H7 (cell line): ENCODE data around the gene FAM163A. TPM values are rescaled to one million over a fixed set of nuclear protein-coding genes. Genes with fewer than 3 reads are reported as not detected.

Source experiments
- DNase-seq: peaks from one replicate; pipeline ENCODE4 v3.0.0; 2012
- H3K27me3 ChIP-seq: 2 replicates; pipeline ENCODE4 v1.6.0; 2011; ENCODE audit warnings: mild to moderate bottlenecking, low read length; ENCODE audit not compliant: control insufficient read depth, insufficient read depth
- H3K36me3 ChIP-seq: replicated peaks from 2 replicates; pipeline ENCODE4 v1.5.1; 2011; ENCODE audit warnings: low read length; ENCODE audit not compliant: control insufficient read depth, insufficient read depth
- H3K4me3 ChIP-seq: 2 replicates; pipeline ENCODE4 v1.5.1; 2011; ENCODE audit warnings: low read depth, mild to moderate bottlenecking, control low read depth, low read length, moderate library complexity; ENCODE audit not compliant: insufficient read depth
- total RNA-seq: library from RNA; depleted of rRNA; stranded (reverse); fragments of >200 nt; shearing (Covaris generic); gene quantifications from 2 replicates; pipeline ENCODE4 v1.2.3, GENCODE V29; 2014

The FAM163A gene
- total RNA-seq, 1 experiment from 2014 or later = 0.10 TPM

DNA sequence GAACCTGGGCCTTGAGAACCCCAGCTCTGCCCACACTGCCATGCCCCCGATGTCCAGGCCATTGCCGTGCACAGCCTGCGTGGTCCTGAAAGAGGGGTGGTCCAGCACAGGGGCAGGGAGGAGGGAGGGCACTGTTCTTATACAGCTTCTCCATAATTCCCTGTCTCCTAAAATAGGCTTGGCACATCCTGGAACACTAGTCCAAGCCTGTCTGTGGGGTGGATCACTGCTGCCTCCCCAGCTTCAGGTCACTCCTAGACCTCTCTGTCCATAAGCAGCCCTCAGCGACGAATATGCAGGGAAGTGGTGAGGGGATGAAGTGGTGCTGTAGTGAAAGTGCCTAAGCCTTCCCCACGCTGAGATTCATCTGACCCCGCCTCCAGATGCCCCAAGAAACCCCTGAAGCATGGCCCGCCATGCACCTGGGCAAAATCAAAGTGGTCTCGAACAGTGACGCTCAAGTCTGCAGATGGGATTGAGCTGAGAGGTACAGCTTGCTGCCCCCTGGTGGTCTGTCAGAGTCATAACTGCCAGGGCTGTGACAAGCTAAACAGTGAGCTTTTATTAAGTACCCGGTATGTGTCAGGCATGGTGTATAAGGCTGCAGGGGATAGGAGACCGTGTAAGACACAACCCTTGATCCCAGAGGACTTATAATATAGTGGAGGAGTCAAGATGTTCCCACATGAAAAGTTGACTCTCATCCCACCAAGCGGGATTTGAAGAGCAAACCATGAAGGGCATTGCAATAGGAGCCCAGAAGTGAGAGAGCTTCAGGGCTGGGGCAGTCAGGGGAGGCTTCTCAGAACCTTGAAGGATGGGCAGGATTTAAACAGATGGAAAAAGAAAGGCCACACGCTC is 66.6 kb downstream of the FAM163A start:
- DNase-seq = peak; percentile 87
- Histone ChIP-seq H3K4me3 (no peak overlapping the region), H3K36me3 (no peaks in the 10 kb centered on the region), H3K27me3 (peaks cover 5% of the 10 kb centered on the region; the same call in 1 of the 2 replicates)

DNA sequence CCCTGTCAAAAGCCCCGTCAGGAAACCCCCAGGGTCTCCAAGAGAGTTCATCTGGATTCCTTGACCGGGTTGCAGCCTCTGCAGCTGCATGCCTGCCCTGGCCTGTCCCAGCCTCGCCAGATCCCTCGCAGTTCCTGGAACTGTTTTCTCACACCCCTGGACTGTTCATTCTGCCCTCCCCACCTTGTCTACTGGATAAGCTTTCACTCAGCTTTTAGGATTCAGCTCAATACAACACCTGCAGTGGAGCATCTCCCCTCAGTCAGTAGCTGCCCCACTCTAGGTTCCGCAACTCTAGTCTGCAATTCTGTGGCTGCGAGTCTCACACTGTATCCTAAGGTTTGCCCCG is 67.2 kb downstream of the FAM163A start:
- no peaks in the 10 kb centered on the region for H3K36me3 ChIP-seq
- no peak overlapping the region for H3K4me3 ChIP-seq
- DNase-seq = no peak
- peaks cover 9% of the 10 kb centered on the region for H3K27me3 ChIP-seq

GRCh38 chr1:179812501-179813292 is 69.6 kb downstream of the FAM163A start:
- DNase-seq = no peak
- no peak overlapping the region for H3K4me3 ChIP-seq
- peaks cover 17% of the 10 kb centered on the region for H3K27me3 ChIP-seq
- no peaks in the 10 kb centered on the region for H3K36me3 ChIP-seq

- peak overlapping the region; percentile 44 for H3K4me3 ChIP-seq
- H3K27me3 ChIP-seq = peaks cover 17% of the 10 kb centered on the region
Measured at GRCh38 chr1:179813626-179814545, 70.8 kb downstream of the FAM163A start.

GRCh38 chr1:179814546-179814838 is 71.4 kb downstream of the FAM163A start:
- Histone ChIP-seq H3K4me3 (peak overlapping the region; percentile 44), H3K36me3 (no peaks in the 10 kb centered on the region), H3K27me3 (peaks cover 17% of the 10 kb centered on the region)
- DNase-seq = peak; percentile 83

More at GRCh38 chr1:179813626-179814545, 70.8 kb downstream of the FAM163A start:
- DNase-seq = peak; percentile 54
- H3K36me3 ChIP-seq = no peaks in the 10 kb centered on the region

GRCh38 chr1:179815641-179816040 is 72.5 kb downstream of the FAM163A start:
- Histone ChIP-seq H3K27me3 (peaks cover 17% of the 10 kb centered on the region), H3K36me3 (no peaks in the 10 kb centered on the region), H3K4me3 (peak overlapping the region; percentile 44)
- DNase-seq = no peak

GRCh38 chr1:179816196-179816960 is 73.3 kb downstream of the FAM163A start:
- peak; percentile 74 for DNase-seq
- Histone ChIP-seq H3K27me3 (peaks cover 17% of the 10 kb centered on the region), H3K36me3 (no peaks in the 10 kb centered on the region), H3K4me3 (no peak overlapping the region)

DNA sequence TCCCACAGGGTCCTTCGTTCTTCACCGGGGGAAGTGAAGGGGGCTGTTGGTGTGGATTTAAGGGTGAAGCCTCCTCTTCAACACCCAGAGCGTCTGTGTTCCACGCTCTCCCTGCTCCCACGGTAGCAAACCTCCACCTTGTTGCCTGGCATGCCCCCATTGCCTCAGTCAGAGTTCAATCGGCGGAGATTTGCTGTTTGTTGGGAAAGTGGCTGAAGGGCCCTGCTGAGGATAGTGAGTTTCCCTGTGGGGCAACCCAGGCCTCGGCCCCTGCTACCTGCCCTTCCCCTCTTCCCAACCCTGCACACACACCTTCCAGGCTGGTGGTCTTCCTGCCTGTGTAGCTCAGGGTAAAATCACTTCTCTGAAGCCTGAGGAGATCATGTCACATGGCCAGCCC is 74.0 kb downstream of the FAM163A start:
- DNase-seq = no peak
- Histone ChIP-seq H3K27me3 (peaks cover 17% of the 10 kb centered on the region), H3K36me3 (no peaks in the 10 kb centered on the region), H3K4me3 (no peak overlapping the region)

- Histone ChIP-seq H3K27me3 (peaks cover 17% of the 10 kb centered on the region), H3K36me3 (no peaks in the 10 kb centered on the region), H3K4me3 (no peak overlapping the region)
- DNase-seq = no peak
Measured at GRCh38 chr1:179817789-179818188, 74.7 kb downstream of the FAM163A start.

DNA sequence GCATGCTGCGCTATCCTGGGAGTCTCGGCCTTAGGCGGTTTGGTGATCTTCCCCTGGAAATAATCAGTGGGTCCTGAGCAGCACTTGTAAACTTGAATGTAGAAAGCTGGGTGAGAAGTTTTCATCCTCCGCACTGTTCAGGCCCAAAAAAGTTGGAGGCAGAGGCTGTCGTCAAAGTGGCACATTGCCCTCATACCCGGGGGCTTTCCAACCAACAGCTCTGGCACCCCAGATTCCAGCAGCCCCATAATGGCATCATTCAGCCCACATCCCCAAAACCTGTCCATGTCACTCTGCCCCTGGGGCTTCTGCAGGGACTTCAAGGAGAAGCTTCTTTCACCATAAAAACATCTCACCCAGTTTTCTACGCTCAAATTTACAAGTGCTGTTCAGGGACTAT is 75.2 kb downstream of the FAM163A start:
- H3K4me3 ChIP-seq = no peak overlapping the region
- H3K27me3 ChIP-seq = peaks cover 17% of the 10 kb centered on the region
- no peak for DNase-seq
- no peaks in the 10 kb centered on the region for H3K36me3 ChIP-seq

DNA sequence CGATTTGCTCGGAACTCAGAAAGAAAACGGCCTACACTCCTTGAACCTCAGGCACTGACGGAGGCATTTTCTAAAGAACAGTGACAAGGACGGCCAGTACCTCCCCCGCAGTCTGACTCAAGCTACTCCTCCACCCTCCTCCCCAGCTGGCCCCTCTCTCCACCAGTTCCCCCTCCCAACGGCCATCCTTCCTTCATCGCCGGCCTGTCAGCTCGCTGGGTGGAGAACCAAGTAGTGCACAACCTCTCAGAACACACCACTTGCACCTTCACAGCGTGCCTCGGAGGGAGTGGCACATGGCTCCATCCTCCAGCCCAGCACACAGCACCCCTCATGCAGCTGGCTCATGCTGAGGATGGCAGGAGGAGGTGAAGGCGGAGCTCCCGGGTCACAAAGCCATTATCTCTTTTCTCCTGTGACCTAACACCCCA is 75.7 kb downstream of the FAM163A start:
- no peaks in the 10 kb centered on the region for H3K36me3 ChIP-seq
- DNase-seq = peak; percentile 56
- H3K4me3 ChIP-seq = no peak overlapping the region
- H3K27me3 ChIP-seq = peaks cover 17% of the 10 kb centered on the region

DNA sequence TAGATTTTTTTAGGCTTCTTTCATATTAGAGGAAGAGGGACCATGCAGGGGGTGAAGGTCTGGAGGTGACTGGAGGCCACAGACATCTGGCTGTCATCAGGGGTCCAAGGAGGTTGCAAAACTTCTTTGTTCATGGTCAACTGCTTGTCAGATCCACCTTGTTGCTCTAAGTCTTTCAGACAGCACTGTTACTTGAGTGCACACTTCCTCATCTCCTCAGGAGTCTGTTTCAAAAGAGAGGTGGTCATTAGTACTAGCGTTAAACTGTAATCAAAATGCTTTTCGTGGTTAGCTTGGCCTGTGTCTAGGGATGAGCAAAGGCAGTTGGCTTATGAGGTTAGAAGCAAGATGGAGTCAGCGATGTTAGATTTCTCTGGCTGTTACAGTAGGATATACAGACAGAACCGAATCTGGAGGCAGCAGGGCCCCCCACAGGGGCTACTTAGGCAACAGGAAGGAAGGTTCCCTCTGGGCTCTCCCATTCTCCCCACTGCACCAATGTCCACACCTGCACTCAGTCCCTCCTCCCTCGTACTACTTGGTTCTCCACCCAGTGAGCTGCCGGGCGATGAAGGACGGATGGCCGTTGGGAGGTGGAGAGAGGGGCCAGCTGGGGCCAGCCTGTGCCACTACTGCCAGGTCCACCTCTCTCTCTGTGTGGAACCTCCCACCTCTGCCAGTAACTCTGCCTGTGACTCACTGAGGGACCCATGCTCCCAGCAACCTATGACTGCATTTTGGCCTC is 77.3 kb downstream of the FAM163A start:
- Histone ChIP-seq H3K4me3 (no peak overlapping the region), H3K36me3 (no peaks in the 10 kb centered on the region), H3K27me3 (peaks cover 8% of the 10 kb centered on the region)
- no peak for DNase-seq

DNA sequence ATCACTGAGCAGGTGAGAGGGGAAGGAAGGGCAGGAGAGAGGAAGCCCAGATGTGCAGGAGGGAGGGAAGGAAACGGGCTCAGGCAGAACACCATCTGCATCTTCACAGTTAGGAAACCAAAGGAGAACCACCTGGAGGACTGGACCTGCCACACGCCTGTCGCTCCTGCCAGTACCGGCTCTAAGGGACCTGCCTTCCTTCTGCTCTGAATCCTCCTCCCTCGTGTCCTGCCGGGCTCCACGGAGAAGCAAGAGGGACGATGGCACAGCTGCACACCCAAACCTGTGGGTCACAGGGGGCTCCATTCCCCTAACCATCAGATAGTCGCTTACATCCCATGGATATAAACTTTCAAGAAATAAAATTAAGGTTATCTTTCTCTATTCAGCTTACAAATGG is 78.4 kb downstream of the FAM163A start:
- no peak overlapping the region for H3K4me3 ChIP-seq
- H3K36me3 ChIP-seq = no peaks in the 10 kb centered on the region
- H3K27me3 ChIP-seq = peaks cover under 1% of the 10 kb centered on the region; the same call in 1 of the 2 replicates
- DNase-seq = no peak
